Transverse colon (tissue), 4 donors: ENCODE results near the gene TREX2. TPM values are rescaled to one million over a fixed set of nuclear protein-coding genes. Genes with fewer than 3 reads are reported as not detected.

ENCODE experiments used
- DNase-seq: peaks from one replicate; pipeline ENCODE4 v3.0.0-alpha.2; 2019
- H3K27ac ChIP-seq, 4 donors: fragments of 200-600 bp; sonication (generic); 2 replicates each; pipeline ENCODE4 v1.5.1; 2016 to 2018; ENCODE audit warnings: inconsistent platforms in 4 of 4
- H3K27me3 ChIP-seq: fragments of 200-600 bp; sonication (generic); 2 replicates; pipeline ENCODE4 v1.5.1; 2017; ENCODE audit warnings: inconsistent platforms
- H3K36me3 ChIP-seq, 4 donors: fragments of 200-600 bp; sonication (generic); 2 replicates each; pipeline ENCODE4 v1.5.1; 2017 to 2019; ENCODE audit warnings: inconsistent platforms in 4 of 4
- H3K4me1 ChIP-seq, 4 donors: fragments of 200-600 bp; sonication (generic); 2 replicates each; pipeline ENCODE4 v1.5.1; 2017 to 2020; ENCODE audit warnings: inconsistent platforms in 4 of 4
- H3K4me3 ChIP-seq, 4 donors: fragments of 200-600 bp; sonication (generic); 1 replicate in 1 of 4; 2 replicates in 3 of 4; pipeline versions ENCODE4 v1.5.1 to v1.6.1; 2017 to 2019; ENCODE audit warnings: inconsistent platforms in 4 of 4
- H3K9me3 ChIP-seq, 2 donors: fragments of 200-600 bp; sonication (generic); 2 replicates each; pipeline ENCODE4 v1.5.1; 2017 to 2019; ENCODE audit warnings: inconsistent platforms in 2 of 2
- CTCF ChIP-seq, 5 experiments: fragments of 200-600 bp in 3 of 5; fragments of 450-650 bp in 2 of 5; sonication (generic) in 3 of 5; IDR thresholded peaks; 1 replicate in 2 of 5; 2 replicates in 3 of 5; pipeline ENCODE4 v1.5.1; 2016 to 2017; ENCODE audit warnings: antibody characterized with exemption in 5 of 5, inconsistent platforms in 3 of 5, mild to moderate bottlenecking in 2 of 5, moderate library complexity in 1 of 5
- EP300 ChIP-seq: sonication (generic); formaldehyde crosslinking; IDR thresholded peaks from one replicate; pipeline ENCODE4 v1.6.1; 2017; ENCODE audit warnings: antibody characterized with exemption, low read depth
- POLR2A ChIP-seq: fragments of 450-650 bp; IDR thresholded peaks from one replicate; pipeline ENCODE4 v1.6.1; 2016; ENCODE audit warnings: antibody characterized with exemption, mild to moderate bottlenecking, moderate library complexity
- POLR2AphosphoS5 ChIP-seq, 3 donors: sonication (generic); formaldehyde crosslinking; IDR thresholded peaks; one replicate each; pipeline ENCODE4 v1.6.1; 2016; ENCODE audit warnings: antibody characterized with exemption in 3 of 3
- WGBS, 2 donors: methylation state at CpG; one replicate each; pipeline ENCODE4 v1.1.5; 2018; ENCODE audit warnings: low coverage in 1 of 2; 5-methylcytosine and 5-hydroxymethylcytosine counted together
- in situ Hi-C, 4 donors: fragments of 200-750 bp; cut with MboI; loops; one replicate each; pipeline versions ENCODE4 v1.15.0 to v1.15.1; 2017; ENCODE audit warnings: low sequenced_read_pairs in 3 of 4, low pct_ligation_motif_present in 1 of 4, low pct_unique_long_range_greater_than_20kb in 1 of 4
- intact Hi-C: fragments of 100-400 bp; cut with DNase I; formaldehyde crosslinking; loops from one replicate; pipeline ENCODE4 v1.15.1; 2023; ENCODE audit warnings: low total_unique reads
- total RNA-seq, 4 donors: library from RNA; depleted of rRNA; stranded (reverse); fragments of >200 nt; gene quantifications; one replicate each; pipeline ENCODE4 v1.1.0, GENCODE V29; 2016

The TREX2 gene
- total RNA-seq, 4 donors from 2014 or later = 0.55 to 2.0 (median 1.4) TPM; not detected in 1

GRCh38 chrX:153458476-153458875 lies 12.6 kb upstream of the TREX2 start:
- in situ Hi-C loops (no loop called here), intact Hi-C loops (no loop called here)
- WGBS, 2 donors = 80 to 83% methylated on average over 1 to 4 of the region's 4 CpGs
- Histone ChIP-seq H3K4me3 (no peak overlapping the region), H3K36me3 (no peaks in the 10 kb centered on the region), H3K9me3 (no peaks in the 10 kb centered on the region), H3K27ac (no peak overlapping the region), H3K4me1 (no peaks in the 10 kb centered on the region), H3K27me3 (no peaks in the 10 kb centered on the region)
- no peak for DNase-seq
- TF ChIP-seq EP300 (no peak), CTCF (IDR thresholded peaks at IDR 0.05) (no peak), POLR2A (no peak), POLR2AphosphoS5 (IDR thresholded peaks at IDR 0.05) (no peak)

GRCh38 chrX:153457827-153458466 lies 12.1 kb upstream of the TREX2 start:
- WGBS, 2 donors = 89% methylated on average over 17 of the region's 17 CpGs; no CpG with 5 or more reads in 1 of the 2 donors
- no peak for DNase-seq
- Histone ChIP-seq H3K4me1 (no peaks in the 10 kb centered on the region), H3K27ac (no peak overlapping the region), H3K27me3 (no peaks in the 10 kb centered on the region), H3K9me3 (no peaks in the 10 kb centered on the region), H3K36me3 (no peaks in the 10 kb centered on the region), H3K4me3 (no peak overlapping the region)
- in situ Hi-C loops = no loop called here
- intact Hi-C loops = no loop called here
- TF ChIP-seq EP300 = no peak
- no peak for TF ChIP-seq POLR2A
- no peak for TF ChIP-seq CTCF (IDR thresholded peaks at IDR 0.05)
- no peak for TF ChIP-seq POLR2AphosphoS5 (IDR thresholded peaks at IDR 0.05)

GRCh38 chrX:153457136-153457825 lies 11.4 kb upstream of the TREX2 start:
- Histone ChIP-seq H3K4me3 (no peak overlapping the region), H3K9me3 (no peaks in the 10 kb centered on the region), H3K4me1 (no peaks in the 10 kb centered on the region), H3K27me3 (no peaks in the 10 kb centered on the region), H3K27ac (no peak overlapping the region), H3K36me3 (no peaks in the 10 kb centered on the region)
- no peak for DNase-seq
- 81% methylated on average over 13 of the region's 18 CpGs; no CpG with 5 or more reads in 1 of the 2 donors for WGBS, 2 donors
- TF ChIP-seq POLR2A = no peak
- TF ChIP-seq CTCF (IDR thresholded peaks at IDR 0.05) = no peak
- intact Hi-C loops = no loop called here
- in situ Hi-C loops = no loop called here

- in situ Hi-C loops (no loop called here), intact Hi-C loops (no loop called here)
- DNase-seq = no peak
- Histone ChIP-seq H3K36me3 (no peaks in the 10 kb centered on the region), H3K9me3 (no peaks in the 10 kb centered on the region), H3K4me1 (no peaks in the 10 kb centered on the region), H3K27me3 (no peaks in the 10 kb centered on the region), H3K27ac (no peak overlapping the region), H3K4me3 (no peak overlapping the region)
- TF ChIP-seq POLR2AphosphoS5 (IDR thresholded peaks at IDR 0.05) (no peak), EP300 (no peak), CTCF (IDR thresholded peaks at IDR 0.05) (no peak), POLR2A (no peak)
- WGBS, 2 donors = 86% methylated on average over 9 of the region's 9 CpGs; no CpG with 5 or more reads in 1 of the 2 donors
Observed at GRCh38 chrX:153456704-153457103, 10.8 kb upstream of the TREX2 start.
